ENCODE results near the gene CDKAL1. TPM values are rescaled to one million over a fixed set of nuclear protein-coding genes. Genes with fewer than 3 reads are reported as not detected.

Gene CDKAL1
- total RNA-seq, 1 experiment from 2014 or later: 11.8 TPM

DNA sequence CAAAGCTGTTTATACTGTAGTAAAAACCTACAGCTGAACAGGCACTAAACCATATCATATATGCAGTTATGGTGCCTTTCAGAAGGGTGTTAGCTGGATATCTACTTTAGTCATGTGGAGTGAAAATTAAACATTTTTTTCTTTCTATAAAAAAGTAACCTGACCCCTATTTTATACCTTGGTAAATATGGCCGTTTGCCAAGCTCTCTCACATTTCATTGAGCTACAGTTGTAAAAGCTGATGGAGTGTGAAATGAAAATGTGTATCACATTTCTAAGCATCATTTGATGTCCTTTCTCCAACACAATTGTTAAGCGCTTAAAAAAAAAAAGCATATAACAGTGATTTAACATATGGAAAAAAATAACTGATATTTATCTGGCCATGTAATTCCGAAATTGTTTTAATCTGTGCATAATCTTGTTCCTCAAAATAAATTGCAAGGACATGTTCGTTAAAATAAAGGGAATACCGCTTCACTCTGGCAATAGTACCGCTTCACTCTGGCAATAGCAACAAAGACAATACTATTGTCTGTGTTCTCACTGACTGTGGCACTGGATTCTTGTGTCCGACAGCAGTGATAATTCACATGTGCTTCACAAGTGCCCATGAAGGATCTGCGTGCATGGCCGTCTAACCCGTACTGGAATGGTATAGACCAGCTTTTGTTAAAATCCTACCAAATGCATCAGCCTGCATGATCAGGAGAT, 667.5 kb downstream of the CDKAL1 start:
- no peak overlapping the region for H3K4me3 Mint-ChIP-seq (ENCODE audit: unreplicated experiment)
- no peaks in the 10 kb centered on the region for H3K9me3 Mint-ChIP-seq (ENCODE audit: unreplicated experiment)
- H3K27me3 Mint-ChIP-seq (ENCODE audit: insufficient read depth, unreplicated experiment): no peaks in the 10 kb centered on the region
- peaks cover 6% of the 10 kb centered on the region for H3K36me3 Mint-ChIP-seq (ENCODE audit: insufficient read depth, unreplicated experiment)
- intact Hi-C loops (cut with micrococcal nuclease): no loop called here
- no peak overlapping the region for H3K27ac Mint-ChIP-seq (ENCODE audit: low read depth, unreplicated experiment)
- BruUV-seq (replicated peaks): no TSS peak
- TF ChIP-seq, protein P1, sequence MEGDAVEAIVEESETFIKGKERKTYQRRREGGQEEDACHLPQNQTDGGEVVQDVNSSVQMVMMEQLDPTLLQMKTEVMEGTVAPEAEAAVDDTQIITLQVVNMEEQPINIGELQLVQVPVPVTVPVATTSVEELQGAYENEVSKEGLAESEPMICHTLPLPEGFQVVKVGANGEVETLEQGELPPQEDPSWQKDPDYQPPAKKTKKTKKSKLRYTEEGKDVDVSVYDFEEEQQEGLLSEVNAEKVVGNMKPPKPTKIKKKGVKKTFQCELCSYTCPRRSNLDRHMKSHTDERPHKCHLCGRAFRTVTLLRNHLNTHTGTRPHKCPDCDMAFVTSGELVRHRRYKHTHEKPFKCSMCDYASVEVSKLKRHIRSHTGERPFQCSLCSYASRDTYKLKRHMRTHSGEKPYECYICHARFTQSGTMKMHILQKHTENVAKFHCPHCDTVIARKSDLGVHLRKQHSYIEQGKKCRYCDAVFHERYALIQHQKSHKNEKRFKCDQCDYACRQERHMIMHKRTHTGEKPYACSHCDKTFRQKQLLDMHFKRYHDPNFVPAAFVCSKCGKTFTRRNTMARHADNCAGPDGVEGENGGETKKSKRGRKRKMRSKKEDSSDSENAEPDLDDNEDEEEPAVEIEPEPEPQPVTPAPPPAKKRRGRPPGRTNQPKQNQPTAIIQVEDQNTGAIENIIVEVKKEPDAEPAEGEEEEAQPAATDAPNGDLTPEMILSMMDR (IDR thresholded peaks at IDR 0.05; ENCODE audit: unreplicated experiment): no peak
- ChIA-PET POLR2A (no interaction called here), CTCF (interaction anchor here (0.7 kb wide), 1 partner anchor 21 kb away, joined by 3 read pairs; no protein-coding TSS in a partner anchor)
- no peaks in the 10 kb centered on the region for H3K4me1 Mint-ChIP-seq (ENCODE audit: insufficient read depth, unreplicated experiment)
- DNase-seq (ENCODE audit: unreplicated experiment): no peak

DNA sequence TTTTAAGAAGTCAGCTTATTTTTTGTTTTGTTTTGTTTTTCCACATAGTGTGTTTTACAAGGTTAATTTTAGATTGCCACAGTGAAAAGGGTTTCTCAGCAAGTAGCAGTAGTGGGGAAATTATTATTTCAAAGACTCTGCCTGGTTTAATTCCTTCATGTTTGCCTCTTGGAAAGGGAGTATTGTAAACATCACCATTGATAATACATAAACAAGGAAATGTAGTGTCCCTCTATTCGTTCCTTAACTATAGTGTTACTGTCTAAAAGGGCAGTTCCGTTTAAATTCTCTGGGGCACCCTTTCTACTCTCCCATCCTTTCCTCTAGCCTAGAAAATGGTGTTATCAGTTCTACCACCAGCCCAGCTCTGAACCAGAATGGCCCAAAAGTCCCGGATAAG, 668.3 kb downstream of the CDKAL1 start:
- intact Hi-C loops (cut with micrococcal nuclease): no loop called here
- Mint-ChIP-seq H3K27ac (ENCODE audit: low read depth, unreplicated experiment) (no peak overlapping the region), H3K36me3 (ENCODE audit: insufficient read depth, unreplicated experiment) (peaks cover 6% of the 10 kb centered on the region), H3K27me3 (ENCODE audit: insufficient read depth, unreplicated experiment) (no peaks in the 10 kb centered on the region), H3K4me1 (ENCODE audit: insufficient read depth, unreplicated experiment) (no peaks in the 10 kb centered on the region), H3K4me3 (ENCODE audit: unreplicated experiment) (no peak overlapping the region), H3K9me3 (ENCODE audit: unreplicated experiment) (no peaks in the 10 kb centered on the region)
- CTCF ChIA-PET: interaction anchor here (0.6 kb wide), 1 partner anchor 284 kb away, joined by 3 read pairs; no protein-coding TSS in a partner anchor
- DNase-seq (ENCODE audit: unreplicated experiment): no peak
- POLR2A ChIA-PET: no interaction called here
- TF ChIP-seq, protein P1 (IDR thresholded peaks at IDR 0.05; ENCODE audit: unreplicated experiment): no peak
- BruUV-seq (replicated peaks): no TSS peak

DNA sequence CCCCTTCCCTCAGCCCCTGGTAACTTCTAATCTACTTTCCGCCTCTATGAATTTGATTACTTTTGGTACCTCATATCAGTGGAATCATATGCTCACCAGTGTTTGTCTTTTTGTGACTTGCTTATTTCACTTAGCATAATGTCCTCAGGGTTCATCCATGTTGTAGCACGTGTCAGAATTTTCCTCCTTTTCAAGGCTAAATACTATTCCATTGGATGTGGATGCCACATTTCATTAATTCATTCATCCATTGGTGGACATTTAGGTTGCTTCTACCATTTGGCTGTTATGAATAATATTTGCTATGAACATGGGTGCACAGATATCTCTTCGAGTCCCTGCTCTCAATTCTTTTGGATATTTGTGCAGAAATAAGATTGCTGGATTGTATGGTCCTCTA, 670.7 kb downstream of the CDKAL1 start:
- TF ChIP-seq, protein P1 (IDR thresholded peaks at IDR 0.05; ENCODE audit: unreplicated experiment): no peak
- Mint-ChIP-seq H3K9me3 (ENCODE audit: unreplicated experiment) (no peaks in the 10 kb centered on the region), H3K27ac (ENCODE audit: low read depth, unreplicated experiment) (no peak overlapping the region), H3K36me3 (ENCODE audit: insufficient read depth, unreplicated experiment) (peaks cover 6% of the 10 kb centered on the region), H3K27me3 (ENCODE audit: insufficient read depth, unreplicated experiment) (no peaks in the 10 kb centered on the region), H3K4me3 (ENCODE audit: unreplicated experiment) (no peak overlapping the region), H3K4me1 (ENCODE audit: insufficient read depth, unreplicated experiment) (no peaks in the 10 kb centered on the region)
- intact Hi-C loops (cut with micrococcal nuclease): no loop called here
- BruUV-seq (replicated peaks): no TSS peak
- no peak for DNase-seq (ENCODE audit: unreplicated experiment)
- POLR2A ChIA-PET: no interaction called here
- CTCF ChIA-PET: no interaction called here

DNA sequence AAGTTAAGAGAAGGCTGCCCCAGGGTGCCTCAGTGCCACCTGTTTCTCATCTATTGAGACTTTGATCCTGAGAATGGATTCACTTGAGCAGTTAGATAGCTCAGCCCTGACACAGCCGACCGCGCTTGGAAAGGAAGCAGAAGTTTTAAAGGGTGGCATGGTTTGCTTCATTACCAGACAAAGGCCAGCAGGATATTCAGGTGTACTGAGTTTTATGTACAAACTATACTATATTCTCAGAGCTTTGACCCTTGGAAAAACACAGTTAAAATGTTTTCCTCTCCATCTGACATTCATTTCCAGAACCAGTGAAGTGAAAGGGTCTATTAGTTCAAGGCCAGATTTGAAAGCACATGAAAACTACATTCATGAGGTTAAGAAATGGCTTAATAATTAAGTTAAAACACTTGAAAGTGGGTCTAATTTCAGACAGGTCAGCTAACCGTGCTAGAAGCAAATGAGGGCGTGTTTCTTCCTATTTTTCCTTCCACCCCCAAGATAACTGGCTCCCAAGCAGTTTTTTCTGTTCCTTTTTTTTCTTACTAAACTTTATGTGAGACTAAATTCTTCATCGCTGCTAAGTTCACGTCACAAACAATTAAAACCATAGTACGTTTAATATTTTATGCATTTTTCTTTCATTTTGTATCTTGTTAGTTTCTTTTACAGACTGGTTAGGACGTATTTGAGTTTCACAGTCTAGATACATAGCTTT, 674.0 kb downstream of the CDKAL1 start:
- BruUV-seq (replicated peaks): no TSS peak
- intact Hi-C loops (cut with micrococcal nuclease): no loop called here
- Mint-ChIP-seq H3K27me3 (ENCODE audit: insufficient read depth, unreplicated experiment) (no peaks in the 10 kb centered on the region), H3K9me3 (ENCODE audit: unreplicated experiment) (no peaks in the 10 kb centered on the region), H3K36me3 (ENCODE audit: insufficient read depth, unreplicated experiment) (peaks cover 6% of the 10 kb centered on the region), H3K4me1 (ENCODE audit: insufficient read depth, unreplicated experiment) (no peaks in the 10 kb centered on the region), H3K4me3 (ENCODE audit: unreplicated experiment) (no peak overlapping the region), H3K27ac (ENCODE audit: low read depth, unreplicated experiment) (no peak overlapping the region)
- POLR2A ChIA-PET: interaction anchor here (1.1 kb wide), 1 partner anchor 38 kb away, joined by 3 read pairs; no protein-coding TSS in a partner anchor
- DNase-seq (ENCODE audit: unreplicated experiment): no peak
- TF ChIP-seq, protein P1 (IDR thresholded peaks at IDR 0.05; ENCODE audit: unreplicated experiment): no peak
- CTCF ChIA-PET: interaction anchor here (0.9 kb wide), 1 partner anchor 16 kb away, joined by 3 read pairs; no protein-coding TSS in a partner anchor
